A549 (cell line): Measurements from ENCODE around the gene TMEM59. TPM values are rescaled to one million over a fixed set of nuclear protein-coding genes. Genes with fewer than 3 reads are reported as not detected.

Source experiments
- ATAC-seq, 2 experiments: fragments of 200-7000 bp in 1 of 2; fragments of >200 bp in 1 of 2; cut with Nextera tagmentation in 1 of 2; cut with Tn5 transposase in 1 of 2; 3 replicates each; pipeline versions ENCODE4 v1.8.0 to v1.9.1; 2018 to 2020; ENCODE audit warnings: mild to moderate bottlenecking in 1 of 2, moderate library complexity in 1 of 2
- CTCF ChIA-PET: fragments of 300-600 bp; sonication (Branson Sonifier 250); formaldehyde crosslinking; extraction: SDS; loops from one replicate; lab custom pipeline; 2021; ENCODE audit warnings: antibody characterized with exemption, inconsistent platforms; lab: Yijun Ruan, JAX
- POLR2A ChIA-PET: fragments of 350-600 bp; formaldehyde crosslinking; extraction: SDS; loops from one replicate; lab custom pipeline; 2021; ENCODE audit warnings: antibody characterized with exemption, inconsistent platforms; lab: Yijun Ruan, JAX
- DNase-seq, 2 experiments: peaks; one replicate each; pipeline versions ENCODE4 v3.0.0 to v3.0.0-alpha.2; 2011 to 2016; ENCODE audit warnings: low read depth in 1 of 2, low spot score in 1 of 2
- FAIRE-seq: peaks from 2 replicates; lab custom pipeline; 2011; peaks lifted over from hg19 to GRCh38; lab: Jason Lieb, UNC
- H3K27ac ChIP-seq, 2 experiments: fragments of >200 bp; sonication (Bioruptor Twin); formaldehyde crosslinking; 3 replicates each; pipeline ENCODE4 v1.5.1; 2016 to 2017
- H3K4me1 ChIP-seq: fragments of >200 bp; sonication (Bioruptor Twin); formaldehyde crosslinking; 3 replicates; pipeline ENCODE4 v1.6.1; 2016
- H3K4me2 ChIP-seq: fragments of >200 bp; sonication (Bioruptor Twin); formaldehyde crosslinking; 3 replicates; pipeline ENCODE4 v1.6.1; 2016
- H3K4me3 ChIP-seq: fragments of >200 bp; sonication (Bioruptor Twin); formaldehyde crosslinking; 3 replicates; pipeline ENCODE4 v1.5.1; 2016
- H3K9me3 ChIP-seq: fragments of >200 bp; sonication (Bioruptor Twin); formaldehyde crosslinking; 3 replicates; pipeline ENCODE4 v1.6.1; 2016
- CBX2 ChIP-seq: fragments of 200-600 bp; sonication (generic); IDR thresholded peaks from 2 replicates; pipeline ENCODE4 v1.6.1; 2016; ENCODE audit warnings: low read depth, mild to moderate bottlenecking, borderline replicate concordance
- CBX8 ChIP-seq: fragments of 200-600 bp; sonication (generic); IDR thresholded peaks from 2 replicates; pipeline ENCODE4 v1.6.1; 2016
- EHMT2 ChIP-seq: fragments of 200-600 bp; sonication (generic); IDR thresholded peaks from 2 replicates; pipeline ENCODE4 v1.6.1; 2016; ENCODE audit warnings: antibody characterized with exemption, low read depth, mild to moderate bottlenecking, moderate library complexity
- HOXA7 ChIP-seq: fragments of 250-450 bp; sonication (Bioruptor Pico); IDR thresholded peaks from 2 replicates; pipeline ENCODE4 v1.5.0; 2020; ENCODE audit warnings: mild to moderate bottlenecking, moderate library complexity
- HOXB13 ChIP-seq: fragments of 250-450 bp; sonication (Bioruptor Pico); IDR thresholded peaks from 2 replicates; pipeline ENCODE4 v1.5.0; 2020; ENCODE audit warnings: low read depth, mild to moderate bottlenecking, moderate library complexity
- KDM5A ChIP-seq: fragments of 200-600 bp; sonication (generic); IDR thresholded peaks from 2 replicates; pipeline ENCODE4 v1.6.1; 2016; ENCODE audit warnings: antibody characterized with exemption, mild to moderate bottlenecking
- MAFK ChIP-seq: fragments of 450-650 bp; IDR thresholded peaks from 2 replicates; pipeline ENCODE4 v1.6.1; 2014; ENCODE audit not compliant: partially characterized antibody
- REST ChIP-seq: fragments of 200-600 bp; sonication (generic); IDR thresholded peaks from 2 replicates; pipeline ENCODE4 v1.6.1; 2016; ENCODE audit warnings: antibody characterized with exemption, mild to moderate bottlenecking, moderate library complexity
- RNF2 ChIP-seq: fragments of 200-600 bp; sonication (generic); IDR thresholded peaks from 2 replicates; pipeline ENCODE4 v1.6.1; 2016; ENCODE audit warnings: low read depth, mild to moderate bottlenecking, antibody characterized with exemption, moderate library complexity, borderline replicate concordance
- ZFP36 ChIP-seq: fragments of 450-650 bp; IDR thresholded peaks from 2 replicates; pipeline ENCODE4 v1.6.1; 2014; ENCODE audit warnings: borderline replicate concordance; ENCODE audit not compliant: partially characterized antibody
- WGBS: methylation state at CpG from one replicate; pipeline ENCODE4 v1.1.6; 2017; ENCODE audit errors: missing lambda C conversion rate; 5-methylcytosine and 5-hydroxymethylcytosine counted together
- polyA plus RNA-seq, 4 experiments: library from polyadenylated mRNA; depleted of rRNA in 3 of 4; stranded (reverse); fragments of >200 nt; fragmentation: RNase III in 1 of 4; extraction: RNeasy Plus Mini Kit Qiagen cat#74134 plus additional on column Dnase treatment in 1 of 4; gene quantifications; 2 replicates in 3 of 4; 3 replicates in 1 of 4; pipeline ENCODE4 v1.2.3, GENCODE V29; 2011 to 2017
- TF ChIP-seq, protein P1 (sequence below): IDR thresholded peaks from 2 replicates; pipeline ENCODE4 v1.6.1; 2012
- TF ChIP-seq, protein P2 (sequence below): fragments of >200 bp; sonication (Bioruptor Twin); formaldehyde crosslinking; IDR thresholded peaks from 2 replicates; pipeline ENCODE4 v1.6.1; 2016

TMEM59 gene
- polyA plus RNA-seq, 2 of the 4 experiments (the other 2 are of a cell fraction) = 114 to 225 TPM

GRCh38 chr1:54012008-54012325 is 41.0 kb downstream of the TMEM59 start:
- ATAC-seq = no peak
- TF ChIP-seq, protein P1, sequence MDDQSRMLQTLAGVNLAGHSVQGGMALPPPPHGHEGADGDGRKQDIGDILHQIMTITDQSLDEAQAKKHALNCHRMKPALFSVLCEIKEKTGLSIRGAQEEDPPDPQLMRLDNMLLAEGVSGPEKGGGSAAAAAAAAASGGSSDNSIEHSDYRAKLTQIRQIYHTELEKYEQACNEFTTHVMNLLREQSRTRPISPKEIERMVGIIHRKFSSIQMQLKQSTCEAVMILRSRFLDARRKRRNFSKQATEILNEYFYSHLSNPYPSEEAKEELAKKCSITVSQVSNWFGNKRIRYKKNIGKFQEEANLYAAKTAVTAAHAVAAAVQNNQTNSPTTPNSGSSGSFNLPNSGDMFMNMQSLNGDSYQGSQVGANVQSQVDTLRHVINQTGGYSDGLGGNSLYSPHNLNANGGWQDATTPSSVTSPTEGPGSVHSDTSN = no peak
- TF ChIP-seq EHMT2 = no peak
- TF ChIP-seq CBX8 = no peak
- no peak for TF ChIP-seq REST
- H3K27ac ChIP-seq = no peak overlapping the region
- 65% methylated on average over 4 of the region's 9 CpGs for WGBS
- ChIA-PET CTCF (no interaction called here), POLR2A (no interaction called here)
- H3K4me1 ChIP-seq = peaks cover 12% of the 10 kb centered on the region
- no peak overlapping the region for H3K4me2 ChIP-seq
- H3K4me3 ChIP-seq = no peak overlapping the region
- FAIRE-seq = no peak
- no peak for DNase-seq
- H3K9me3 ChIP-seq = no peaks in the 10 kb centered on the region

DNA sequence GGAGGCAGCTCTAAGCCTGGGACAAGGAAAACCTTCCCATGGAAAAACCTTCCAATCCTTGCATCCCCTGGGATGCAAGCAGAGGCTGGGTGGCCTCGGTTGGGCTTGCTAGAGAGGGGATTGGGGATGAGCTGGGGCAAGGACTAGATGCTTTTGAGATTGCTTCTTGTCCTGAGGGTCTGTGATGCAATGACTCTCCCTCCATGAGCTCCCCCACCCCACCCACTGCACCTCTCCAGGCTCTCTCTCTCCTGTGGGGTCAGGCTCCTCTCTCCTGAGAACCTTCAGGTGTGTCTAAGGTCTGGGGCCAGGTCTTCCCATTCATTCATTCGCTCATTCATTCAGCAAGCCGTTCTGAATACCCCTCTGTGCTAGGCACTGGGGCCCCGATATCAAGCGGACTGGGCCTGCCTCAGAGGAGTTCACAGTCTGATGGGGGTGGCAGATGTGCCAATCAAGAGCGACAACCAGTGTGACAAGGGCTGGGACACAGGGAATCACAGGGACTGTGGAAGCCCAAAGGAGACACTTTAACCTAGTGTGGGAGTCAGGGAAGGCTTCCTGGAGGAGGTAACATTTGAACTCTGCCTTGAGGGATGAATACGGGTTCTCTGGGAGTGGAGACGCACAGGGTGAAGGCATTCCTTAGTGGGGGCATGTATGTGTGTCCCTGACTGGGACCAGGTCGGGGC is 41.5 kb downstream of the TMEM59 start:
- CTCF ChIA-PET = no interaction called here
- TF ChIP-seq HOXA7 (CRISPR knock-in tag) = no peak
- TF ChIP-seq ZFP36 = peak; percentile 63
- ATAC-seq = no peak
- H3K4me3 ChIP-seq = no peak overlapping the region
- no peak for FAIRE-seq
- peaks cover 8% of the 10 kb centered on the region for H3K4me1 ChIP-seq
- H3K9me3 ChIP-seq = no peaks in the 10 kb centered on the region
- POLR2A ChIA-PET = no interaction called here
- no peak overlapping the region for H3K27ac ChIP-seq
- no peak for DNase-seq
- 39% methylated on average over 6 of the region's 9 CpGs for WGBS
- H3K4me2 ChIP-seq = no peak overlapping the region

DNA sequence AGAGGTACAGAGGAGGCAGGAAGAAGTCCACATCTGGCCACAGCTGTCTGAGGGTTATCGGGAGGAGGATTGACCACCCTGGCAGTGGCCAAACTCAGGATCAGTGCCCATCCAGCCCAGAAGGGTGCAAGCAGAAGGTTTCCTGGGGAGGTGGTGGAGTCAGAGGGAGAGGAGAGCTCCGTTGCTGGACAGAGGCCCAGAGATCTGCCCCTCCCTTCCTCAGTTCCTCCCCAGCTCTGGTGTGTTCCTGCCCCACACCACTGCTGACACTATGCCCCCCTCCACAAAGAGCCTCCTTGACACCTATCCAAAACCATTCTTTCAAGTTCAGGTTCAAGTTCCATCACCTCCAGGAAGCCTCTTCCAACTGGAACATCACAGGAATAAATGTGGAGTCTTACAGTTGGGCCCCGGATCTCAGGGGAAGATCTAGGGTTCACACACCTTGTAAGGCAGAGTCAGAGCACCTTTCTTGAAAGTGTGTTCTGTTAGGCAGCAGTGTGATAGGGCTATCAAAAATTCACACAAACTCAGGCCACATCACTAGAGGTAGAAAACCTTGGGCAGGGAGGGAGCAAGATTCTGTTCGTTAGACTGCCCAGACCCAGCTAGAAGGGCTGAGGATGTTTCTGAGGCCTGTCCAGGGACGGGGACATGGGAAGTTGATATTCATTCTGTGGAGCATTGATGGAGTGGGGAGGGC is 42.4 kb downstream of the TMEM59 start:
- FAIRE-seq (no peak), DNase-seq (no peak)
- TF ChIP-seq, protein P1 = no peak

GRCh38 chr1:54009406-54009805 is 43.6 kb downstream of the TMEM59 start:
- DNase-seq (no peak), FAIRE-seq (no peak)
- CTCF ChIA-PET = no interaction called here
- Histone ChIP-seq H3K4me3 (no peak overlapping the region), H3K4me1 (no peaks in the 10 kb centered on the region), H3K4me2 (no peak overlapping the region)
- POLR2A ChIA-PET = no interaction called here
- 59% methylated on average over 3 of the region's 4 CpGs for WGBS
- TF ChIP-seq ZFP36 = no peak
- TF ChIP-seq CBX2 = no peak
- no peak for TF ChIP-seq MAFK
- TF ChIP-seq KDM5A = no peak
- no peak for TF ChIP-seq RNF2
- no peak for TF ChIP-seq EHMT2
- TF ChIP-seq, protein P1 = no peak
- no peak for TF ChIP-seq HOXB13
- TF ChIP-seq, protein P2, sequence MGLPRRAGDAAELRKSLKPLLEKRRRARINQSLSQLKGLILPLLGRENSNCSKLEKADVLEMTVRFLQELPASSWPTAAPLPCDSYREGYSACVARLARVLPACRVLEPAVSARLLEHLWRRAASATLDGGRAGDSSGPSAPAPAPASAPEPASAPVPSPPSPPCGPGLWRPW = no peak
- TF ChIP-seq, all 56 proteins: peak for 0
- no peak for ATAC-seq
- H3K27ac ChIP-seq = no peak overlapping the region
- H3K9me3 ChIP-seq = no peaks in the 10 kb centered on the region

More for the DNA sequence above, 42.4 kb downstream of the TMEM59 start:
- no peak for ATAC-seq
- POLR2A ChIA-PET = no interaction called here
- no peak overlapping the region for H3K4me3 ChIP-seq
- no peaks in the 10 kb centered on the region for H3K4me1 ChIP-seq
- no peaks in the 10 kb centered on the region for H3K9me3 ChIP-seq
- CTCF ChIA-PET = no interaction called here
- WGBS = 70% methylated on average over 5 of the region's 5 CpGs
- no peak overlapping the region for H3K27ac ChIP-seq
- no peak overlapping the region for H3K4me2 ChIP-seq
